NCI-H2171 (cell line): ENCODE data around the gene WASHC2C.
"Not testable (repeated sequence)": the region's sequence is repeated elsewhere in the genome, so short reads cannot be mapped to it uniquely, and the experiment has no call there.

Experiments
- DNase-seq: peaks from one replicate; lab custom pipeline; 2025; lab: John Stamatoyannopoulos, UW

Gene WASHC2C

DNA sequence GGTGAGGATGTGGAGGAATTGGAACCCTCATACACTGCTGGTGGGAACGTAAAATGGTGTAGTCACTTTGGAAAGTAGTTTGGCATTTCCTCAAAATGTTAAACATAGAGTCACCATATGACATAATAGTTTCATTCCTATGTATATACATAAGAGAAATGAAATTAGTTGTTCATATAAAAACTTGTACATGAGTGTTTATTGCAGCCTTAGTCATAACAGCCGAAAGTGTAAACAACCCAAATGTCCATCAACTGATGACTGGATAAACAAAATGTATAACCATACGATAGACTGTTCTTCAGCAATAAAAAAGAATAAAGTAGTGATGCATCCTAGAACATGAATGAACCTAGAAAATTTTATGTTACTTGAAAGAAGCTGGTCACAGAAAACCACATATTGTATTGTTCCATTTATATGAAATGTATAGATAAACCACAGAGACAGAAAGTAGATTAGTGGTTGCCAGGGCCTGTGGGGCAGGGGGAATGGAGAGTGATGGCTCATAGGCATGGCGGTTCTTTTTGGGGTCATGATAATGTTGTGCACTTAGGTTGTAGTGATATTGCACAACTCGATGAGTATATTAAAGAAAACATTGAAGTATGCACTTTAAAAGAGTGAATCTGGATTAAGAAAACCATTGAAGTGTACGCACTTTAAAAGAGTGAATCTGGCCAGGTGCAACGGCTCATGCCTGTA lies 44.8 kb downstream of the WASHC2C start:
- DNase-seq = not testable (repeated sequence)

DNA sequence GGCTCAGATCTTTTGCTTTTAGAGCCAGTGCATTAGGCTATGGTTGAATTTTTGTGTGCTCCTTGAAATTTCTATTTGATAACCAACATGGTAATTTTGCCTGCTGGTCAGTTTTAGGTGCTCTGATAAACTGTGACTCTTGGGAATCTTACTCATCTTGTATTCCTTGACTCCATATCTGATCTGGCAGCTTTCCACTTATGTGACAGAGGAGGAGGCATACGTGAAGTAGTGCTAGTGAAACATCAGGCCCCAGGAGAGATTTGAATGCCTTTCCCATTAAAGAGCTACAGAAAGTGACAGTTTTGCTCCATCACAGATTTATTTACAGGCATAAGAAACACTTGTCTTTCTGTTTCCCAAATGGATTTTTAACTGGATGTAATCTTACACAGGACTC lies 59.2 kb downstream of the WASHC2C start:
- DNase-seq = not testable (repeated sequence)

DNA sequence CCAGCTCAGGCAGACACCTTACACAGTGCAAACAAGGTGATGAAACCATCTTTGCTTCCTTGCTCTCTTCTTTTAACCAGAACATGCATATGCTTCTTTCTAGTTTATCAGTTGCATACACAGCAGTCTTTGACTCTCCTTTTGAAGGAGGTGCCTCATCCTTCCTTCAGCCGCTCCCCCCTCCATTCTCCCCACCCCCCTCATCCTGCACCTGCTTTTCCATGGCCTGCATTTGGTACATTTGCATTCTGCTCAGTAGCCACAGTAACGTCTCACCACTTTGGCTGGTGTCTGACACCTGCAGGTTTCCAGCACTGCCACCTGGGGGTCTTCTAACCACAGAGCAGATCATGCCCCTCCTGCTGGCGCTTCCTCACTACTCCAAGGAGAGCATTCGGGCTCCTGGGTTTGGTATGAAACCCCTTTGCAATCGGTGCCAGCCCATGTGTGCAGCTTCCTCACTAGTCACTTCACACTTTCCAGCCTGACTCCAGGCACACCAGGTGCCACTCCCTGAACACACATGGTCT lies 60.2 kb downstream of the WASHC2C start:
- DNase-seq = not testable (repeated sequence)

DNA sequence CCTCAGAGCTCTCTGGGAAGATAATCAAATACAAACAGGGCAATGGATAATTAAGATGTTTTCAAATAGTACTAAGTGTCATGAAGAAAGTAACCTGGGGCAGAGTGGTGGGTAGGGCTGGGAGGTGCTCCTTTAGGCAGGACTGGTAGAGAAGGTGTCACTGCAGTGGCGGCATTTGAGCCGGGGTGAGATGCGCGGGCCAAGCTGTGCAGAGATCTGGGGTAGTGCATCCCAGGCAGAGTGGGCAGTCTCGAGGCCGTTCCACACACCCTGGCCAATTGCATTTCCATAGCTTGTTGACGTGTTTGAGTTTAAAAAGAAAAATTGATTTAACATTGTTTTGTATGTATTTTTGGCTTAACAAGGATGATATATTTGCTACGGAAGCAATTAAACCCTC lies 62.9 kb downstream of the WASHC2C start:
- DNase-seq = not testable (repeated sequence)

DNA sequence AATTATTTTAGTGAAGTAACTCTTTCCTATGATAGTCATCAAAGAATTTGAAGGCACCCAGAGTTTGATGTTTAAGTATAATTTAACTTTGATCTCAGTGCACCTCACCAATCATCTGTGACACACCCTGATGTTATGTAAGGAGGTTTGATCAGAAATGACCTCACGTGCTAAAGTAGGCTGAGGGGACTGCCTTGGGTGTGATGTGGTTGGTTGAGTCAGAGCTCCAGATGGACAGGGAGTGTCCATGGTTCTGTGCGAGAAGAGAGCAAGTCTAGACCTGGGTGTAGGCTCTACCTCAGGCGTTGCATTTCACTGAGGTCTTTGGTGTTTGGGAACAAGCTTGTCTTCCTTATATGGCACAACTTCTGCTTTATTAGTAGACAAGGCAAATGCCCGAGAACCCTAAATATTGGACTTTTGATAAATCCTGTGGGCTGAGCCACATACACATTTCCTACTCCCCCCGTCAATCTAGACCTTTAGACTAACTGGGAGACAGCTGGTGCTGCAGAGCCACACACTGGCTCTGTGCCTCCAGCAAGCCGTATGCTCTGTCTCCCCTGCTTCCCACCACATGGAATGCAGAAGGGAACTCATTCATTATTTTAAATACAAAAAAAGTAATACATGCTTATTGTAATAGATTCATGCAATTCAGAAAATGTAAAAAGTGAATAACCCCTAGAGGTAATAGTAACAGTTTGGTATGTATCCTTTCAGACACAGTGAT lies 63.8 kb downstream of the WASHC2C start:
- DNase-seq = not testable (repeated sequence)

DNA sequence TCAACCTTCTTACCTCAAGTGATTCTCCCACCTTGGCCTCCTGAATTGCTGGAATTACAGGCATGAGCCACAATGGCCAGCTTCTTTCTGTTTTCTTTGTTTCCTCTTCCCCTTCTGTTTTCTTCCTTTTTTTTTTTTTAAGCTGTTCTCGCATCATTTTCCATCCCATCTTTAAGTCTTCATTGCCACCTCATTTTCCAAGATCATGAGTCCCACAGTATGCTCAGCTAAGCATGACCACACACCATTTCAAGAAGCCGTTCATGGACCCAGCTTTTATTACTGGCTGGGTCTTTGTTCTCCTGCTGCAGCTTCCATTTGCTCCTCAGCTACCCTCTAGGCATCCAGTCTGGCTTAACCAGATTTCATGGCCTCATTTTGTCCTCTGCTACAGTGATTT lies 67.7 kb downstream of the WASHC2C start:
- not testable (repeated sequence) for DNase-seq

DNA sequence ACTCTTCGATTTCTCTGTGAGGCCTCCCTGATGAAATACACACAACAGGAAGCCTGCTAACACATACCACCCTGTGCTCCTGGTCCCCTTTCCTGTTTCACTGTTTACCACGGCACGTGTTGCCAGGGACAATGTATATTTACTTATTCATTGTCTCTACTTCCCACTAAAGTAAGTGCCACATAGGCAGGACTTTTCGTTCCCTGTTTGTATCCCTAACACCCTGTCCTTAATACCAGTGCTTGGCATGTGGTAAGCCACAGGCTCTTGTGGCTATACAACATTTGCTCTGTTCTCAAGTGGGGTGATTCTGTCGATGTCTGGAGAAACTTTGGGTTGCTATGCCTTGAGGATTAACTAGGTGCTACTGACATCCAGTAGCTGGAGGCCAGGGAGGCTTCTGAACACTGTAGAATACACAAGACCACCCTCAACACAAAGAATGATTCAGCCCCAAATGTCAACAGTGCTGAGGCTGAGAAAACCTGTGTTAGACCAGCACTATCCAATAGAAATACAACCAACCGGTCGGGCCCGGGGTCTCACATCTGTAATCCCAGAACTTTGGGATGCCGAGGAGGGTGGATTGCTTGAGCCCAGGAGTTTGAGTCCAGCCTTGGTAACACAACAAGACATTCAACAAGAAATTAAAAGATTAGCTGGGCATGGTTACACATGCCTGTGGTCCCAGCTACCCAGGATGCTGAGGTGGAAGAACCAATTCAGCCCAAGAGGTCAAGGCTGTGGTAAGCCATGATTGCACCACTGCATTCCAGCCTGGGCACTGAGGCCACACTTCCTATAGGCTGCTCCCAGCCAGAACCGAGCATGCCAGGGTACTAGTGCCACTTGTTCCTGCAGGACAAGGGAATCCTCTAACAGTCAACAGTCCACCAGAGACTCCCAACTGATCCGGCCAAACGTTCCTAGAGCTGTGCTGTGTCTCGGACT lies 76.3 kb downstream of the WASHC2C start:
- DNase-seq = not testable (repeated sequence)

DNA sequence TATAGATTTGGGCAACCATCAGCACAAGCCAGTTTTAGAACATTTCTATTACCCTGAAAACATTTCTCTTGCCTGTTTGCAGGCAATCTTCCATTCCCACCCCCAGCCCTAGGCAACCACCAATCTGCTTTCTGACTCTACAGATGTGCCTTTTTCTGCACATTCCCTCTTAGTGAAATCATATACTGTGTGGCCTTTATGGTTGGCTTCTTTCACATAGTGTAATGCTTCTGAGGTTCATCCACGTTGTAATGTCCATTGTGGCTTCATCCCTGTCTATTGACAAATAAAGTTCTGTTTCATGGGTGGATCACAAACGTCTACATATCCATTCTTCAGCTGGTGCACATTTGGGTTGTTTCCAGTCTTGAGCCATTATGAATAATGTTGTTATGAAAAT lies 77.9 kb downstream of the WASHC2C start:
- DNase-seq = not testable (repeated sequence)

DNA sequence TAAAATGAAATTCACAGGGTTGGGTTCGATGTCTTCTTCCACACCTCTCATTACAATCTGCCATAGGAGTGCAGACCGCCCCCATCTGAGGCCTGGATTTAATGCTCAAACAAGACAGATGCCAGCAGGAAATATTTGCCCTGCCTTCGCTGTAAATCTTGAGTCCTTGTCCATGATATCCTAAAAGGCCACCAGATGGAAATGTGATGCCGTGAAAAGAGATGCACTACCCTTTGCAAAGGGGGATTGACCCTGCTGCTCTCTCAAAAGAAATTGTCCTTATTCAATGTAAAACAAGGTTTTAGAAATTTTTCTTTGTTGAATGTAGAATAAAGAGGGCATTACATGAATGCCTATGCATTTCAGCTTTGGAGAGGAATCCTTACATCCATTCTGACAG lies 82.8 kb downstream of the WASHC2C start:
- no peak for DNase-seq

DNA sequence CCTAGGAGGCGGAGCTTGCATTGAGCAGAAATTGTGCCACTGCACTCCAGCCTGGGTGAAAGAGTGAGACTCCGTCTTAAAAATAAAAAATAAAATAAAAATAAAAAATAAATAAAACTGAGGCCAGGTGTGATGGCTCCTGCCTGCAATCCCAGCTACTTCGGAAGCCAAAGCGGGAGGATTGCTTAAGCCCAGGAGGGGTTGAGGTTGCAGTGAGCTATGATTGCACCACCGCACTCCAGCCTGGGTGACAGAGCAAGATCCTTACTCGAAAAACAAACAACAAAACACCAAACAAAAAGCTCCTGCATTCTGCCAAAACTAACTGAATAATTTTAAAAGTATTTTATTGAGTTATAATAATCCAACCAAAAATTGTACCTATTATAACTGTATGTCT lies 84.0 kb downstream of the WASHC2C start:
- no peak for DNase-seq

DNA sequence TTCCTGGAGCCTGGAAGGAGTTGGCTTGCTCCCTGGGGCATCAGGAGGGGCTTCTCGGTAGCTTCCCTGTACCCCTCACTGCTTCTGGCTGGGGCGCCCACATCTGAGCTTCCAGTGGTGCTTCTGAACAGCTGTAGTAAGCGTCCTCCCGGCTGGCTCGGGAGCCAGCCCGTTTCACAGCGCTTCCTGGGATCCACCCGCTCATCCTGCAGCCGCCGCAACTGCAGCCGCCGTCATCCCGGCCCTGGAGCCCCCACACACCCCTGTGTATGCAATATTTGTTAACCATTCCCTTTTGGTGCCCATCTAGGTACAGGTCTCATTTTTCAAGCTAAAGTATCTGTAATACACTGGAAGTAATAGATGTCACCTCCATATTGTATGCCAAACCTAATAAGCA lies 85.9 kb downstream of the WASHC2C start:
- not testable (repeated sequence) for DNase-seq

DNA sequence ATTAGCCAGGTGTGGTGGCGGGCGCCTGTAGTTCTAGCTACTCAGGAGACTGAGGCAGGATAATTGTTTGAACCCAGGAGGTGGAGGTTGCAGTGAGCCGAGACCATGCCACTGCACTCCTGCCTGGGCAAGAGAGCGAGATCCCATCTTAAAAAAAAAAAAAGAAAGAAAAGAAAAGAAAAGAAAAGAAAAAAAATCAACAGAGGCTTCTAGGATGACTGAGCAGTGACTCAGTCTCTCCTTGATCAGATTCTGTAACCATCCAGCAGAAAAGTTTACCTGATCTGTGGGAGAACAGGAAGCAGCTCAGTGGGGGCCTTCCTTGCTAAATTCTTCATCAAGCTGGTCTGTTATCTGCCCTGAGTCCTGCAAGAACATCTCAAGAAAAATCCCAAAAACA lies 87.1 kb downstream of the WASHC2C start:
- not testable (repeated sequence) for DNase-seq

DNA sequence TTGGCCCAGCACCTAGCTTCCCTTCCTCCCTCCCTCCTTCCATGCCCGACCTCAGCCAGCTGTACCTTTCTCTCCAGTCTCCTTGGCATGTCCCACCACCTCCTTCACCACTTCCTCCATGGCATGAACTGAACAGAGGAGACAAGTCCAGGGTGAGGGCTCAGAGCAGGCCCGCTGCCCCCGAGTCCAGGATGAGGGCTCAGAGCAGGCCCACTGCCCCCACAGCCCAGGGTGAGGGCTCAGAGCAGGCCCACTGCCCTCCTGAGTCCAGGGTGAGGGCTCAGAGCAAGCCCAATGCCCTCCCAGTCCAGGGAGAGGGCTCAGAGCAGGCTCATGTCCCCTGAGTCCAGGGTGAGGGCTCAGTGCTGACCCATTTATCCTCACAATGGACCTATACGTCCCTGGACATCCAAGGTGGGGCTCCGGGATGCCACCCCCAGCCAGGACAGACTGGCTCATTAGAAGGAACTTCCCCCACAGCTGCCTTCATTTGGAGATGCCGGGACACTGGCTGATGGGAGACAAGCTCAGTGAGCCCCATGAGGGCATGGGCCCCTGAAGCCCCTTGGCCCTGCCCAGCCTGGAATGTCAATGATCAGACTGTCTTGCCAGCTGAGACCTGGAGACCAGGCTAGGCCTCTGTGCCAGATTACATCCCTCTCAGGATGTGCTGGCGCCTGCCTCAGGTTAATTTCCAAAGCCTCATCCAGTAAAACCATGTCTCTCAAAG lies 90.2 kb downstream of the WASHC2C start:
- DNase-seq = no peak

DNA sequence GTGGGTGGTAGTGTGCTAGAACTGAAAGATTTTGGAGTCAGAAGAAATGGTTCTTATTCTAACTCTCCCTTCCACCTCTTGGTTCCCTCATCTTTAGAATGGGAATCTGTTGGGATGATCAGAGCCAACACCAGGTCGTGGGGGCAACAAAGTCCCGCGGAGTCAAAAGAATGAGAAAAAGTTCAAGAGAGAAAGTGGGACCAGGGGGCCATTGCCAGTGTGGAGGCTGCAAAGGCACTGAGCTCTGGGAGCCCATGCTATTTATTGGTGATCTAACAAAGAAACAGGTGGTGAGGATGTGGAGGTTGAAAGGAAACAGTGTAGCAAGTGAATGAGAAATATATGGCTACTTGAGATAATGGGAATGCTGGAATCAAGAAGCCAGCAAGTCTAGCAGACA lies 90.8 kb downstream of the WASHC2C start:
- DNase-seq = no peak

DNA sequence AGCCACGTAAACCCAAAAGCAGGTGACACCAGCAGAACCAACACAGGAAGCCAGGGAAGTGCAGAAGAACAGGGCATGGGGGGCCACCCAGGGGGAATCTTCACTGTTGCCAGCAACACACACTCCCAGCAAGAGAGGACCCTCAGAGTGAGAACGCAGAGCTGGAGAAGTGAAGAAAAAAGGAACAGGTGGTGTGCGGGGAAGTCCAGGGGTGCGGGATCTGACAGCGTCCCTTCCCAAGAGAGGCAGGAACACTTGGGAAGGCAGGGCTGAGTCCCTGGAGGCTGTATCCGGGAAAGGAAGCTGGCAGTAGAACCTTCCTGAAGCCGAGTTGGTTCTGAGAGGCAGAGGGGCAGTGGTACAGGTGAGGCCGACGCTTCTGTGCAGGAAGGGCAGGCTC lies 92.5 kb downstream of the WASHC2C start:
- DNase-seq = no peak

DNA sequence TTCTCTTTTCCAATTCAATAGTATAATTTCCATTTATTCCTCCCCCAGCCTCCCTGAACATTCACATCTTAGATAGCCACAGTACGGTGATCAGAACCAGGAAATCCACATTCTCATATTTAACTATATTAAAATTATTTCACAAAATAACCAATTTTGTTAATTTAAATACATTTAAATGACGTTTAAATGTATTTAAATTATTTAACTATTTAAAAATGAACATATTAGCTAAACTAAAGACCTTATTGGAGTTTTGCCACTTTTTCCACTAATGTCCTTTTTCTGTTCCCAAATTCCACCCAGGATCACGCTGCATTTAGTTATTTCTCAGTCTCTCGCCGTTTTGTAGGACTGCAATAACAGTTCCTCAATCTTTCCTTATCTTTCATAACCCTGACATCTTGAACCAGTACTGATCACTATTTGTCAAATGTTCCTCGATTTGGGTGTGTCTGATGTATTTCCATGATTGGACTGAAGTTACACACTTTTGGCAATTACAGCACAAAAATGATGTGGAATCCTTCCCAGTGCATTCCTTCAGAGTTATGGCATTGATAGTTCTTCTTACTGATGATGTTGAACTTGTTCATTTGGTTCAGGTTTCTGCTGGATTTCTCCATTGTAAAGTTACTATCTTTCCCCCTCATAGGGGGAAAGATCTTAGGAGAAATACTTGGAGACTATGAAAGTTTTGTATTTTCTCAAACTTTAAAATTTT lies 93.2 kb downstream of the WASHC2C start:
- DNase-seq = not testable (repeated sequence)

DNA sequence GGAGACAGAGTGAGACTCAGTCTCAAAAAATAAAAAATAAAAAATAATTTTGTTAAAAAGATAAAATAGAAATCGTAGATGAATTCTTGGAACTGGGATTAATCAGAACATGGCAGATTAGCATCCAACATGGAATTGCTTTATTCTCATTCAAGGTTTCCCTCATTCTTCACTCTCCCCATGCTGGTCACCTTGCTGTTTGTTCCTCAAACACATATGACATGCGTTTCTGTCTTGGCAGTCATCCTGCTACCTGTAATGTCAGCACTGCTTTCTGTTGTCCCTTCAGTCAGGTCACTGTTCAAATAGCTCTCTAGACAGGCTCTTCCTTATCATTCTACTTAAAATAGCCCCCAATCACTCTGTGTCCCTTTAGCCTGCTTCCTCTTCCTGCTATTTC lies 95.9 kb downstream of the WASHC2C start:
- DNase-seq = not testable (repeated sequence)
